ENCODE measurements around the gene GSTM3.

DNA sequence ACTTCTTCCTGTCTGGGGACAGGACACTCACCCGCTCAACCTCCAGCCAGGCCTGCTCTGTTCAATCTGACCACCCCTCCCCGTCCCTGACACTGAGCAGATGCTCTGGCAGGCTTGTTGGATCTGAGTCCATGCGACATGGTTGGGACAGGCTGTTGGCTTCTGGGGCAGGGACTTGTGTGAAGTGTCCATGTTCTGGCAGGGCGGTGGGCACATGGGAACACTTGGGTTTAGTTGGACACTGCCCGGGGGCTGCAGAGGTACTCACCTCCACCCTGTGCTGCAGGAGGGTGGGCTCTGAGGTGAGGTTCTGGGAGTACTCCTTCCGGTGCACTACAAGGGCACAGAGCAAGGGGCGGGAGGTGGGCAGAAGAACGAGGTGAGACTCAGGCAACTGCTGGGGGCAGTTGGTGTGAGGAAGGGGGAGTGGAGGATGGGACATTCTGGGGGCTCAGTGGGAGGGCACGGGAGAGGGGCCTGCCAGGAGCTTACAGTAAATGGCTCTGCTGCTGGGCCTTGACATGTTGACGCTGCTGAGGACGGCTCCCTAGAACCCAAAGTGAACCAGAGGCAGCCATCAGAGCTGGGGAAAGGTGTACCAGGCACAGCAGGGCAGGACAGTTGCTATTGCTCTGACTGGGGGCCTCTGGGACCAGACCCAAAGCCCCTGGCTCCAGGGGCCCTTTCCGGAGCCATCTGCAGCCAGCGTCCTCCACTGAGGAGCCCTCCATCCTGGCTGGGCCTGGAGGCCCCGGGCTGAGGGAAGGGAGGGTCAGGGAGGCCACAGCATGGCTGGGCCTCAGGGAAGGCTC lies 20.6 kb upstream of the GSTM3 start:
- no peak for TF ChIP-seq ZFP36 (IDR thresholded peaks at IDR 0.05; ENCODE audit: low read depth, low read length, partially characterized antibody)
- no peak for TF ChIP-seq HMGXB4 (CRISPR knock-in tag; IDR thresholded peaks at IDR 0.05)
- TF ChIP-seq ZNF318 (IDR thresholded peaks at IDR 0.05; ENCODE audit: borderline replicate concordance in 1 of 2, low read depth in 1 of 2), result no peak
- no peak for TF ChIP-seq CTCF (IDR thresholded peaks at IDR 0.05 in 2 of 3, conservative IDR thresholded peaks at IDR 0.05 in 1 of 3; ENCODE audit: insufficient read depth in 2 of 3, low read depth in 1 of 3, low read length in 3 of 3)
- no peak for TF ChIP-seq ZNF584 (CRISPR knock-in tag; IDR thresholded peaks at IDR 0.05; ENCODE audit: low read depth)
- no peak for TF ChIP-seq ZNF830 (CRISPR knock-in tag; IDR thresholded peaks at IDR 0.05)
- TF ChIP-seq THRAP3 (IDR thresholded peaks at IDR 0.05; ENCODE audit: borderline replicate concordance), result no peak
- no peak for TF ChIP-seq UBTF (IDR thresholded peaks at IDR 0.05; ENCODE audit: borderline replicate concordance in 1 of 2, low read depth in 2 of 2, low read length in 2 of 2)
- no peak for TF ChIP-seq YY1 (IDR thresholded peaks at IDR 0.05; ENCODE audit: borderline replicate concordance in 1 of 3, control insufficient read depth in 1 of 3, extremely low read depth in 1 of 3, insufficient read depth in 3 of 3, insufficient read length in 1 of 3, insufficient replicate concordance in 2 of 3, low read depth in 1 of 3, low read length in 2 of 3)
- TF ChIP-seq ZNF263 (CRISPR knock-in tag; IDR thresholded peaks at IDR 0.05; ENCODE audit: borderline replicate concordance), result no peak
- no peak for TF ChIP-seq ADNP (tag; IDR thresholded peaks at IDR 0.05)
- no peak for TF ChIP-seq CHD1 (IDR thresholded peaks at IDR 0.05; ENCODE audit: low read length)
